Spleen (tissue), 11 donors: Measurements from ENCODE around the gene RAB22A. TPM values are rescaled to one million over a fixed set of nuclear protein-coding genes. Genes with fewer than 3 reads are reported as not detected.
A peak's percentile ranks its signal among the peaks of the same experiment; 100 is the strongest.

Experiments used
- DNase-seq: peaks from one replicate; pipeline ENCODE4 v3.0.0-alpha.2; 2020
- H3K27ac ChIP-seq, 8 donors: fragments of 200-600 bp; sonication (generic) in 7 of 8; 1 replicate in 4 of 8; 2 replicates in 4 of 8; pipeline versions ENCODE4 v1.5.0 to v1.8.0; 2016 to 2021; ENCODE audit warnings: inconsistent platforms in 4 of 8, mild to moderate bottlenecking in 4 of 8, moderate library complexity in 1 of 8
- H3K27me3 ChIP-seq, 7 donors: fragments of 200-600 bp; sonication (generic) in 6 of 7; replicated peaks in 1 of 7; 1 replicate in 4 of 7; 2 replicates in 3 of 7; pipeline versions ENCODE4 v1.5.0 to v1.8.0; 2016 to 2021; ENCODE audit warnings: inconsistent platforms in 3 of 7, mild to moderate bottlenecking in 1 of 7
- H3K36me3 ChIP-seq, 6 donors: fragments of 200-600 bp; sonication (generic) in 5 of 6; 1 replicate in 4 of 6; 2 replicates in 2 of 6; pipeline versions ENCODE4 v1.5.0 to v1.8.0; 2016 to 2021; ENCODE audit warnings: inconsistent platforms in 2 of 6
- H3K4me1 ChIP-seq, 6 donors: fragments of 200-600 bp; sonication (generic) in 5 of 6; 1 replicate in 3 of 6; 2 replicates in 3 of 6; pipeline versions ENCODE4 v1.5.0 to v1.8.0; 2016 to 2021; ENCODE audit warnings: inconsistent platforms in 3 of 6
- H3K4me3 ChIP-seq, 8 donors: fragments of 200-600 bp; sonication (generic) in 7 of 8; 1 replicate in 4 of 8; 2 replicates in 4 of 8; pipeline versions ENCODE4 v1.5.0 to v1.8.0; 2016 to 2021; ENCODE audit warnings: inconsistent platforms in 4 of 8, mild to moderate bottlenecking in 4 of 8, moderate library complexity in 2 of 8
- H3K9me3 ChIP-seq, 8 donors: fragments of 200-600 bp; sonication (generic) in 7 of 8; 1 replicate in 4 of 8; 2 replicates in 4 of 8; pipeline versions ENCODE4 v1.5.0 to v1.8.0; 2016 to 2021; ENCODE audit warnings: inconsistent platforms in 4 of 8
- CTCF ChIP-seq, 11 experiments: fragments of 200-600 bp in 7 of 11; fragments of 450-650 bp in 4 of 11; sonication (generic) in 4 of 11; IDR thresholded peaks in 8 of 11; conservative IDR thresholded peaks in 3 of 11; 1 replicate in 7 of 11; 2 replicates in 4 of 11; pipeline versions ENCODE4 v1.4.0 to v1.8.0; 2016 to 2021; ENCODE audit warnings: antibody characterized with exemption in 11 of 11, inconsistent platforms in 4 of 11, mild to moderate bottlenecking in 1 of 11
- POLR2A ChIP-seq, 3 donors: fragments of 450-650 bp; IDR thresholded peaks; one replicate each; pipeline ENCODE4 v1.5.1; 2017; ENCODE audit warnings: antibody characterized with exemption in 3 of 3, mild to moderate bottlenecking in 1 of 3
- POLR2AphosphoS5 ChIP-seq, 3 donors: sonication (generic); formaldehyde crosslinking; IDR thresholded peaks; one replicate each; pipeline ENCODE4 v1.5.1; 2017; ENCODE audit warnings: antibody characterized with exemption in 3 of 3
- WGBS, 5 donors: extraction: QIAGEN DNeasy Blood & Tissue Kit in 3 of 5; methylation state at CpG; one replicate each; pipeline versions ENCODE4 v1.1.5 to v1.1.7; 2013 to 2018; 5-methylcytosine and 5-hydroxymethylcytosine counted together
- intact Hi-C: fragments of 100-400 bp; cut with DNase I; formaldehyde crosslinking; loops from one replicate; pipeline ENCODE4 v1.15.0; 2023; ENCODE audit warnings: low total_unique reads
- polyA plus RNA-seq, 3 donors: library from polyadenylated mRNA; stranded (reverse); fragments of 200-250 nt; gene quantifications; one replicate each; pipeline ENCODE4 v1.2.1, GENCODE V29; 2013
- total RNA-seq, 7 donors: library from RNA; depleted of rRNA in 3 of 7; stranded (reverse); fragments of >200 nt in 3 of 7; fragmentation: NEBNext Ultra II Directional in 4 of 7; extraction: Animal tissue kit (Norgen Biotek cat#: 25700) in 4 of 7; gene quantifications; one replicate each; pipeline versions ENCODE4 v1.1.0 to v1.2.1, GENCODE V29; 2016 to 2021
- donor health status: healthy with polysubstance abuse.
- donor health status: DM: no; HTN: no; CAD: no; lungs with moderate emphysema.
- donor health status: DM: no; HTN: no; CAD: no.
- donor health status: Bipolar disorder and iron deficiency.
- donor health status: healthy.
- donor health status: DM: no; HTN: no; CAD: no.
- donor health status: DM: yes; HTN: yes; CAD: no.

Gene RAB22A
- total and polyA plus RNA-seq, 10 donors: 4.2 to 22.6 (median 17.5) TPM

GRCh38 chr20:58308680-58309527 is 611 bp upstream of the RAB22A start:
- Histone ChIP-seq H3K4me1 (peaks cover 28 to 80% (median 65%) of the 10 kb centered on the region in 6 donors), H3K27me3 (no peaks in the 10 kb centered on the region), H3K9me3 (no peaks in the 10 kb centered on the region), H3K36me3 (peaks cover 0 to 25% (median 15%) of the 10 kb centered on the region in 6 donors), H3K27ac (peak overlapping the region in 7 of 8 donors; percentile 81 to 96 (median 90)), H3K4me3 (peak overlapping the region; percentile 63 to 100 (median 97))
- WGBS, 5 donors: 12 to 22% (median 17%) methylated on average over 31 to 40 of the region's 41 CpGs
- intact Hi-C loops: no loop called here
- DNase-seq: peak; percentile 96
- TF ChIP-seq POLR2A (IDR thresholded peaks at IDR 0.05) (no peak), CTCF (IDR thresholded peaks at IDR 0.05 in 8 of 11, conservative IDR thresholded peaks at IDR 0.05 in 3 of 11) (peak in 1 of 11 experiments; percentile 23), POLR2AphosphoS5 (IDR thresholded peaks at IDR 0.05) (peak; percentile 67 to 86 (median 69))

- peak overlapping the region; percentile 78 to 96 (median 90) for H3K27ac ChIP-seq
These were observed 822 bp downstream of the RAB22A start for GRCh38 chr20:58310291-58310782.

GRCh38 chr20:58312836-58313235 is 3.3 kb downstream of the RAB22A start:
- Histone ChIP-seq H3K4me1 (peaks cover 8 to 81% (median 48%) of the 10 kb centered on the region in 6 donors), H3K27me3 (no peaks in the 10 kb centered on the region), H3K4me3 (no peak overlapping the region), H3K36me3 (peaks cover 0 to 61% (median 37%) of the 10 kb centered on the region in 6 donors), H3K27ac (peak overlapping the region in 3 of 8 donors; percentile 13 to 51 (median 24)), H3K9me3 (no peaks in the 10 kb centered on the region)
- no peak for DNase-seq
- 42 to 90% (median 85%) methylated on average over 2 of the region's 2 CpGs for WGBS, 5 donors
- intact Hi-C loops: no loop called here
- TF ChIP-seq POLR2AphosphoS5 (IDR thresholded peaks at IDR 0.05) (no peak), POLR2A (IDR thresholded peaks at IDR 0.05) (no peak), CTCF (IDR thresholded peaks at IDR 0.05 in 8 of 11, conservative IDR thresholded peaks at IDR 0.05 in 3 of 11) (no peak)

More at GRCh38 chr20:58310291-58310782, 822 bp downstream of the RAB22A start:
- peaks cover 28 to 86% (median 67%) of the 10 kb centered on the region in 6 donors for H3K4me1 ChIP-seq
- WGBS, 5 donors: 0 to 9% (median 6%) methylated on average over 1 of the region's 1 CpG
- intact Hi-C loops: no loop called here
- peak overlapping the region; percentile 91 to 100 (median 97) for H3K4me3 ChIP-seq
- peaks cover 0 to 38% (median 23%) of the 10 kb centered on the region in 6 donors for H3K36me3 ChIP-seq
- TF ChIP-seq POLR2AphosphoS5 (IDR thresholded peaks at IDR 0.05): no peak
- no peak for TF ChIP-seq POLR2A (IDR thresholded peaks at IDR 0.05)
- DNase-seq: no peak
- H3K27me3 ChIP-seq: no peaks in the 10 kb centered on the region
- no peaks in the 10 kb centered on the region for H3K9me3 ChIP-seq

GRCh38 chr20:58313396-58313795 is 3.9 kb downstream of the RAB22A start:
- Histone ChIP-seq H3K27me3 (no peaks in the 10 kb centered on the region), H3K27ac (peak overlapping the region in 3 of 8 donors; percentile 13 to 51 (median 24)), H3K36me3 (peaks cover 0 to 66% (median 37%) of the 10 kb centered on the region in 6 donors), H3K9me3 (no peaks in the 10 kb centered on the region), H3K4me1 (peaks cover 7 to 81% (median 42%) of the 10 kb centered on the region in 6 donors), H3K4me3 (no peak overlapping the region)
- DNase-seq: no peak
- WGBS, 5 donors: 84 to 90% (median 85%) methylated on average over 4 of the region's 4 CpGs
- intact Hi-C loops: no loop called here
- TF ChIP-seq POLR2AphosphoS5 (IDR thresholded peaks at IDR 0.05): no peak
- TF ChIP-seq POLR2A (IDR thresholded peaks at IDR 0.05): no peak
- no peak for TF ChIP-seq CTCF (IDR thresholded peaks at IDR 0.05 in 8 of 11, conservative IDR thresholded peaks at IDR 0.05 in 3 of 11)
